ENCODE data around the gene CIAO2B. TPM values are rescaled to one million over a fixed set of nuclear protein-coding genes. Genes with fewer than 3 reads are reported as not detected.

The CIAO2B gene
- total RNA-seq, 4 donors from 2014 or later = 15.3 to 93.8 (median 51.6) TPM

DNA sequence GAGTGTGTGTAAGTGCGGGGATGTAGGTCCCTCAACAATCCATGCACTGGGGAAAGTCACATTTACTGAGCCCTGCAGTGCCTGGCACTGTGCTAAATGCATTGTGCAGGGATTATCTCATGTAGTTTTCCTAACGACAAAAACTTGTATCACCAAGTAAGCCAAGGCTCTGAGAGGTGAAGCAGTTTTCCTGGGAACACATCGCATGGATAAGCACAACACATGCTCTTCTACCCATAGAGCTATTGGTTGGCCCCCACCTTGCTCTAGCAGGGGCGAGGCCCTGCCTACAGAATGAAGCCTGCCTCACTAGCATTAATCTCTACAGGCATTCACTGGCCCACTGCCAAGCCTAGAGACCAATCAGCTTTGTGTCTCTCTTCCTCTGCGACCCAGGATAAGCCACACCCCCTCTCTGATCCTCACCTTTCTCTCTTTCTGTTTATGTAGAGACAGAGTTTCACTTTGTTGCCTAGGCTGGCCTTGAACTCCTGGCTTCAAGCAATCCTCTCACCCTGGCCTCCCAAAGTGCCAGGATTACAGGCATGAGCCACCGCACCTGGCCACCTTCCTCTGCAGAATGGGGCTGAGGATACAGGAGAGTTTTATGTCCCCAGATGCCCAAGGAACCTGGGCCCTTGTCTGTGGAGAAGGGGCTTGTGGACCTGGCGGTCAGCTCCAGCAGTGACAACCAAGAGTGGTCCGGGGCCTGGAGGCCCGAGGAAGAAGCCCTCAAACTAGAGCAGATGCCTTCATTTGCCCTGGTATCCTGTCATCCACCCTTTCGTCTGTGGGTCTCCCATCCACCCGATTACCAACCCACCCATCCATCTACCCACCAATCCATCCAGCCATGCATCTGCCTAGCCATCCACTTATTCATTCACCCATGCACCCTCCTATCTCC lies 28.3 kb downstream of the CIAO2B start:
- 61 to 67% methylated on average over 3 to 11 of the region's 11 CpGs for WGBS, 2 donors (ENCODE audit: low coverage in 1 of 2)
- intact Hi-C loops (cut with DNase I; ENCODE audit: low total_unique reads) (no loop called here), in situ Hi-C loops (cut with MboI; ENCODE audit: low pct_ligation_motif_present in 1 of 4, low pct_unique_long_range_greater_than_20kb in 1 of 4, low sequenced_read_pairs in 3 of 4) (no loop called here)
- no peaks in the 10 kb centered on the region for H3K9me3 ChIP-seq
- no peak for TF ChIP-seq EP300 (IDR thresholded peaks at IDR 0.05; ENCODE audit: low read depth)
- no peak for TF ChIP-seq POLR2A (IDR thresholded peaks at IDR 0.05)
- TF ChIP-seq, protein P1, sequence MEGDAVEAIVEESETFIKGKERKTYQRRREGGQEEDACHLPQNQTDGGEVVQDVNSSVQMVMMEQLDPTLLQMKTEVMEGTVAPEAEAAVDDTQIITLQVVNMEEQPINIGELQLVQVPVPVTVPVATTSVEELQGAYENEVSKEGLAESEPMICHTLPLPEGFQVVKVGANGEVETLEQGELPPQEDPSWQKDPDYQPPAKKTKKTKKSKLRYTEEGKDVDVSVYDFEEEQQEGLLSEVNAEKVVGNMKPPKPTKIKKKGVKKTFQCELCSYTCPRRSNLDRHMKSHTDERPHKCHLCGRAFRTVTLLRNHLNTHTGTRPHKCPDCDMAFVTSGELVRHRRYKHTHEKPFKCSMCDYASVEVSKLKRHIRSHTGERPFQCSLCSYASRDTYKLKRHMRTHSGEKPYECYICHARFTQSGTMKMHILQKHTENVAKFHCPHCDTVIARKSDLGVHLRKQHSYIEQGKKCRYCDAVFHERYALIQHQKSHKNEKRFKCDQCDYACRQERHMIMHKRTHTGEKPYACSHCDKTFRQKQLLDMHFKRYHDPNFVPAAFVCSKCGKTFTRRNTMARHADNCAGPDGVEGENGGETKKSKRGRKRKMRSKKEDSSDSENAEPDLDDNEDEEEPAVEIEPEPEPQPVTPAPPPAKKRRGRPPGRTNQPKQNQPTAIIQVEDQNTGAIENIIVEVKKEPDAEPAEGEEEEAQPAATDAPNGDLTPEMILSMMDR (IDR thresholded peaks at IDR 0.05) = no peak
- TF ChIP-seq POLR2AphosphoS5 (IDR thresholded peaks at IDR 0.05) = no peak
- H3K4me3 ChIP-seq = no peak overlapping the region
- H3K27ac ChIP-seq = peak overlapping the region; percentile 73 to 83 (median 79)
- peak; percentile 86 for DNase-seq
- H3K36me3 ChIP-seq = no peaks in the 10 kb centered on the region
- H3K4me1 ChIP-seq = peaks cover 22 to 46% (median 29%) of the 10 kb centered on the region in 4 donors
- H3K27me3 ChIP-seq = no peaks in the 10 kb centered on the region

DNA sequence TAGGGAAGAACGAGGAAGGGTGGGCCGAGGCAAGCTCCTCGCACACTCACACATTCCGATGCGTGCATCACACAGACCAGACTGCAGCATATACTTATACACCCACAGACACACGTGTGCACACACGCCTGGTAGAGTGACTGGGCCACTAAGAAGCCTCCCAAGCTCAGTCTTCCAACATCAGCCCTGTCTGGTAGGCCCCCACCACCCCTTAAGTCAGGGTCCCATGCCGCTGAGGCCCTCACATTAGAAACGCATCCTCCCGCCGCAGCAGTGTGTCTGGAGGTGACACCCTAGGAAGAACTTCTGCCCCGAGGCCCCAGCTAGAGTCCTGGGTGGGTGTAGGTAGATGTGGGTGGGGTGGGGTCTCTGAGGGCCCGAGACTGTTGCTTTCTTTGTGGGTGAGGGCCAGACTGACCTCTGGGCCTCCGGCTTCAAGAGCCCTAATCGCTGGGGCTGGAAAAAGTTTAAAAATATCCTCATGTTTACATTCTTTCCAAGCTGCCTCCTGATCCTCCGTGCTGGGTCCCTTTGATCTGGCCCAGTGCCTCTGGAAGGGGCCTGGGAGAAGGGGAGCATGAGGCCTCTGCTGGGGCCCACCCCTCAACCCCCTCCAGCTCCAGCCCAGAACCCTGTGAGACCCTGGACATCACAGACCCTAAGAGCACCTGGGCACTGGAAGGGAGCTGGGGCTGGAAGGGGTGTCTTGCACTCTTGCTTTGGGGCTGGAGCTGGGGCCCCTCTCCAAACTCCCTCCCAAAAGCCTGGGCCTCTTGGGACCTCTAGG lies 29.2 kb downstream of the CIAO2B start:
- no peak for DNase-seq
- TF ChIP-seq EP300 (IDR thresholded peaks at IDR 0.05; ENCODE audit: low read depth) = no peak
- TF ChIP-seq POLR2AphosphoS5 (IDR thresholded peaks at IDR 0.05) = no peak
- no peak for TF ChIP-seq POLR2A (IDR thresholded peaks at IDR 0.05)
- TF ChIP-seq, protein P1 (IDR thresholded peaks at IDR 0.05) = no peak
- in situ Hi-C loops (cut with MboI; ENCODE audit: low pct_ligation_motif_present in 1 of 4, low pct_unique_long_range_greater_than_20kb in 1 of 4, low sequenced_read_pairs in 3 of 4) = no loop called here

DNA sequence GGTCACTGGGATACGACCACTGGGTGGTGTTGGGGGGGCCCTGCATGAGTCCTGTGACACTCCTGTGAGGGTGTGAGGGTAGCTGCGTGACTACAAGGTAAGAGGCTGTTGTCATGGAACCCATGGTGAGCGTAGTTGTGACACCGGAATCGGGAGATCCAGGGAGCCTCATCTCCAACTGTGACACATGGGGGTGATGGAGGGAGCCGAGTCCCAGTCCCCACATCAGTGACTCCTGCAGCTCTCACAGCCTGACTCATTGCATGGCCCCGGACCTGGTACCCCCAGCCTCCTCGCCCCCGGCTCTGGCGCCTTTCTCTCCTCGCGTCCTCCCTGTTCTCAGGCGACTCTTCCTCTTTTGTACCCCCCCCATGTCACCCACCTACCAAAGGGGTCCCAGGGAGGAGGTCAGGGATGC lies 29.8 kb downstream of the CIAO2B start:
- Histone ChIP-seq H3K27ac (peak overlapping the region; percentile 73 to 83 (median 79)), H3K4me3 (no peak overlapping the region), H3K36me3 (no peaks in the 10 kb centered on the region), H3K27me3 (no peaks in the 10 kb centered on the region), H3K4me1 (peaks cover 37 to 61% (median 43%) of the 10 kb centered on the region in 4 donors), H3K9me3 (no peaks in the 10 kb centered on the region)
- DNase-seq = no peak
- in situ Hi-C loops (cut with MboI; ENCODE audit: low pct_ligation_motif_present in 1 of 4, low pct_unique_long_range_greater_than_20kb in 1 of 4, low sequenced_read_pairs in 3 of 4) (no loop called here), intact Hi-C loops (cut with DNase I; ENCODE audit: low total_unique reads) (no loop called here)
- 88% methylated on average over 13 of the region's 13 CpGs; no CpG with 5 or more reads in 1 of the 2 donors for WGBS, 2 donors (ENCODE audit: low coverage in 1 of 2)
- no peak for TF ChIP-seq POLR2A (IDR thresholded peaks at IDR 0.05)
- TF ChIP-seq POLR2AphosphoS5 (IDR thresholded peaks at IDR 0.05) = no peak
- TF ChIP-seq, protein P1 (IDR thresholded peaks at IDR 0.05) = no peak
- no peak for TF ChIP-seq EP300 (IDR thresholded peaks at IDR 0.05; ENCODE audit: low read depth)

More for the DNA sequence above, 29.2 kb downstream of the CIAO2B start:
- intact Hi-C loops (cut with DNase I; ENCODE audit: low total_unique reads) = no loop called here
- Histone ChIP-seq H3K27ac (peak overlapping the region; percentile 73 to 83 (median 79)), H3K27me3 (no peaks in the 10 kb centered on the region), H3K4me3 (no peak overlapping the region), H3K9me3 (no peaks in the 10 kb centered on the region), H3K36me3 (no peaks in the 10 kb centered on the region), H3K4me1 (peaks cover 31 to 55% (median 37%) of the 10 kb centered on the region in 4 donors)
- WGBS, 2 donors (ENCODE audit: low coverage in 1 of 2) = 68% methylated on average over 16 of the region's 16 CpGs; no CpG with 5 or more reads in 1 of the 2 donors
